K562 (cell line): Measurements from ENCODE around the gene ATP6V0D1. TPM values are rescaled to one million over a fixed set of nuclear protein-coding genes. Genes with fewer than 3 reads are reported as not detected.

Experiments
- CAMTA2 ChIP-seq: fragments of 250-450 bp; sonication (Bioruptor Pico); conservative IDR thresholded peaks from 2 replicates; pipeline ENCODE4 v1.5.1; 2022
- CBX1 ChIP-seq: sonication (generic); IDR thresholded peaks from 2 replicates; pipeline ENCODE4 v1.6.1; 2016; ENCODE audit warnings: antibody characterized with exemption, low read depth, mild to moderate bottlenecking
- CHD4 ChIP-seq: fragments of 200-600 bp; sonication (generic); IDR thresholded peaks from 3 replicates; pipeline ENCODE4 v1.6.1; 2012; ENCODE audit warnings: low read depth, mild to moderate bottlenecking, mixed read lengths, low read length, inconsistent platforms; ENCODE audit not compliant: insufficient read depth, insufficient replicate concordance, poor library complexity, severe bottlenecking
- CTCFL ChIP-seq: IDR thresholded peaks from 2 replicates; pipeline ENCODE4 v1.6.1; 2011; ENCODE audit warnings: borderline replicate concordance, low read depth, mild to moderate bottlenecking, moderate library complexity, low read length; ENCODE audit not compliant: insufficient read depth, poor library complexity, severe bottlenecking
- MYC ChIP-seq, 2 experiments: fragments of 250-450 bp in 1 of 2; sonication (Bioruptor Pico) in 1 of 2; IDR thresholded peaks; 2 replicates each; pipeline versions ENCODE4 v1.5.1 to v1.6.1; 2012 to 2021; ENCODE audit warnings: low read depth in 2 of 2, borderline replicate concordance in 1 of 2, improper control_type of control experiment in 1 of 2, low read length in 1 of 2, mild to moderate bottlenecking in 1 of 2, moderate library complexity in 1 of 2
- NRF1 ChIP-seq, 2 experiments: fragments of 450-650 bp; IDR thresholded peaks in 1 of 2; conservative IDR thresholded peaks in 1 of 2; 2 replicates each; pipeline ENCODE4 v1.6.1; 2014; ENCODE audit warnings: mild to moderate bottlenecking in 2 of 2
- PHF8 ChIP-seq: fragments of 200-600 bp; sonication (generic); IDR thresholded peaks from 2 replicates; pipeline ENCODE4 v1.6.1; 2012; ENCODE audit warnings: mixed run types, mild to moderate bottlenecking, inconsistent platforms, low read length, moderate library complexity, borderline replicate concordance
- RBM22 ChIP-seq: fragments of 200-400 bp; formaldehyde crosslinking; IDR thresholded peaks from 2 replicates; pipeline ENCODE4 v1.6.1; 2018; ENCODE audit warnings: low read length, low read depth; ENCODE audit not compliant: poor library complexity, severe bottlenecking
- RBM34 ChIP-seq: fragments of 200-400 bp; formaldehyde crosslinking; IDR thresholded peaks from 2 replicates; pipeline ENCODE4 v1.6.1; 2018; ENCODE audit warnings: low read length, borderline replicate concordance; ENCODE audit not compliant: insufficient read depth
- REST ChIP-seq, 2 experiments: fragments of 450-650 bp; formaldehyde crosslinking in 1 of 2; IDR thresholded peaks; 2 replicates each; pipeline versions ENCODE4 v1.4.0 to v1.6.1; 2014 to 2020; ENCODE audit warnings: mild to moderate bottlenecking in 2 of 2, borderline replicate concordance in 1 of 2, low read depth in 1 of 2
- TBL1XR1 ChIP-seq, 2 experiments: IDR thresholded peaks; 2 replicates each; pipeline ENCODE4 v1.6.1; 2012; ENCODE audit warnings: improper control_type of control experiment in 2 of 2, low read length in 2 of 2, mild to moderate bottlenecking in 1 of 2
- ZNF121 ChIP-seq: sonication (generic); formaldehyde crosslinking; conservative IDR thresholded peaks from 2 replicates; pipeline ENCODE4 v1.8.0; 2022; ENCODE audit warnings: missing genetic modification reagents
- polyA plus RNA-seq, 8 experiments: library from polyadenylated mRNA; depleted of rRNA in 4 of 8; stranded (reverse) in 5 of 8; unstranded in 3 of 8; fragments of >200 nt; fragmentation: Nextera tagmentation in 2 of 8; fragmentation: Illumina TruSeq in 1 of 8; extraction: Ambion mirVana in 2 of 8; extraction: Trizol in 1 of 8; gene quantifications; 2 replicates each; pipeline versions ENCODE4 v1.2.1 to v1.2.3, GENCODE V29; 2011 to 2014; ENCODE audit warnings: inconsistent platforms in 1 of 8, missing spikeins in 1 of 8
- total RNA-seq, 7 experiments: library from RNA; depleted of rRNA in 6 of 7; stranded (reverse); fragments of >200 nt in 6 of 7; fragmentation: Illumina TruSeq in 2 of 7; extraction: Trizol in 2 of 7; gene quantifications; 2 replicates each; pipeline versions ENCODE4 v1.2.1 to v1.2.3, GENCODE V29; 2011 to 2021; ENCODE audit warnings: low replicate concordance in 1 of 7

The ATP6V0D1 gene
- total and polyA plus RNA-seq, 9 of the 15 experiments (the other 6 are each of a cell fraction or from before 2014, with no cell fraction given) = 23.2 to 69.7 (median 45.6) TPM

- TF ChIP-seq CTCFL = no peak
- TF ChIP-seq CHD4 = no peak
- peak; percentile 68; the same call in 1 of the 2 replicates for TF ChIP-seq PHF8
- 0 out of 4 replicates have a peak, but pooled peaks of 1 of the 2 experiments have one; percentile 13 for TF ChIP-seq TBL1XR1 (IDR thresholded peaks at IDR 0.05; ENCODE audit: low read length in 2 of 2)
- no peak for TF ChIP-seq REST (IDR thresholded peaks at IDR 0.05; ENCODE audit: borderline replicate concordance)
- peak; percentile 53 for TF ChIP-seq REST (CRISPR knock-in tag; IDR thresholded peaks at IDR 0.05; ENCODE audit: low read depth)
- TF ChIP-seq CAMTA2 (CRISPR knock-in tag) = no peak
- 0 out of 2 replicates have a peak, but pooled peaks have one; percentile 47 for TF ChIP-seq RBM34
- peak; percentile 30 for TF ChIP-seq RBM22
- TF ChIP-seq MYC (IDR thresholded peaks at IDR 0.05; ENCODE audit: low read depth, low read length) = 0 out of 2 replicates have a peak, but pooled peaks have one; percentile 14
- TF ChIP-seq MYC (CRISPR knock-in tag; IDR thresholded peaks at IDR 0.05; ENCODE audit: borderline replicate concordance, low read depth) = no peak
- TF ChIP-seq NRF1 (conservative IDR thresholded peaks at IDR 0.05 in 1 of 2, IDR thresholded peaks at IDR 0.05 in 1 of 2) = peak; percentile 65 to 67; a peak in 2 of 4 replicates
- TF ChIP-seq ZNF121 = peak; percentile 27; the same call in 1 of the 2 replicates
- 0 out of 2 replicates have a peak, but pooled peaks have one; percentile 1 for TF ChIP-seq CBX1
Observed at GRCh38 chr16:67528870-67529581, 48.1 kb upstream of the ATP6V0D1 start (continued).
